Lower lobe of right lung (tissue), 2 donors: Measurements from ENCODE around the gene S100A4. TPM values are rescaled to one million over a fixed set of nuclear protein-coding genes. Genes with fewer than 3 reads are reported as not detected.

Source experiments
- ATAC-seq, 2 donors: fragments of 200-7000 bp; cut with Tn5 transposase; one replicate each; pipeline ENCODE4 v1.9.1; 2020 to 2022; ENCODE audit warnings: mild to moderate bottlenecking in 2 of 2, moderate library complexity in 2 of 2
- DNase-seq: peaks from one replicate; pipeline ENCODE4 v3.0.0-alpha.2; 2020
- H3K27ac ChIP-seq: fragments of 200-600 bp; one replicate; pipeline ENCODE4 v1.8.0; 2022
- H3K27me3 ChIP-seq: fragments of 200-600 bp; one replicate; pipeline ENCODE4 v1.8.0; 2022; ENCODE audit warnings: low read depth
- H3K36me3 ChIP-seq: fragments of 200-600 bp; one replicate; pipeline ENCODE4 v1.8.0; 2022; ENCODE audit warnings: mild to moderate bottlenecking
- H3K4me1 ChIP-seq: fragments of 200-600 bp; one replicate; pipeline ENCODE4 v1.8.0; 2022
- H3K4me3 ChIP-seq: fragments of 200-600 bp; one replicate; pipeline ENCODE4 v1.8.0; 2022; ENCODE audit warnings: mild to moderate bottlenecking
- H3K9me3 ChIP-seq: fragments of 200-600 bp; one replicate; pipeline ENCODE4 v1.8.0; 2022
- CTCF ChIP-seq: fragments of 200-600 bp; IDR thresholded peaks from one replicate; pipeline ENCODE4 v1.8.0; 2022; ENCODE audit warnings: antibody characterized with exemption, mild to moderate bottlenecking
- intact Hi-C: fragments of 100-400 bp; cut with DNase I; formaldehyde crosslinking; loops from one replicate; pipeline ENCODE4 v1.11.0; 2022
- total RNA-seq: library from RNA; stranded (reverse); fragmentation: NEBNext Ultra II Directional; extraction: Animal tissue kit (Norgen Biotek cat#: 25700); gene quantifications from one replicate; pipeline ENCODE4 v1.2.1, GENCODE V29; 2021
- donor health status: DM: no; HTN: yes; CAD: no; lungs with severe emphysema.

S100A4 gene
- total RNA-seq, 1 donor from 2014 or later, result 600 TPM

DNA sequence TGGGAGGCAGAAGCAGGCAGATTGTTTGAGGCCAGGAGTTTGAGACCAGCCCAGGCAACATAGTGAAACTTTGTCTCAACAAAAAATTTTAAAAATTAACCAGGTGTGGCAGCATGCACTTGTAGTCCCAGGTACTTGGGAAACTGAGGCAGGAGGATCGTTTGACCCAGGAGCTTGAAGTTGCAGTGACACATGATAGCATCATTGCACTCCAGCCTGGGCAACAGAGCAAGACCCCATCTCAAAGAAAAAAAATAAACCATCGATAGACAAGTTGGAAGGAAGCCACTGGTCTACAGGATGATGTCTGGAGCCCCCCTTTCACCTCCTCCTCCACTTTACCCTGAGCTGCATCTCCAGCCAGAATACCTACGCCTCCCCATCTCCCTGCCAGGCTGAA lies 26.4 kb downstream of the S100A4 start:
- no peak for ATAC-seq
- no peak for TF ChIP-seq CTCF
- DNase-seq, result no peak
- intact Hi-C loops, result loop anchor here (10.0 kb wide), 1 partner anchor 46 kb away; the partner anchor contains the start of gene S100A2
- Histone ChIP-seq H3K9me3 (no peaks in the 10 kb centered on the region), H3K27me3 (no peaks in the 10 kb centered on the region), H3K4me3 (no peak overlapping the region), H3K27ac (no peak overlapping the region), H3K36me3 (no peaks in the 10 kb centered on the region), H3K4me1 (peaks cover 20% of the 10 kb centered on the region)

DNA sequence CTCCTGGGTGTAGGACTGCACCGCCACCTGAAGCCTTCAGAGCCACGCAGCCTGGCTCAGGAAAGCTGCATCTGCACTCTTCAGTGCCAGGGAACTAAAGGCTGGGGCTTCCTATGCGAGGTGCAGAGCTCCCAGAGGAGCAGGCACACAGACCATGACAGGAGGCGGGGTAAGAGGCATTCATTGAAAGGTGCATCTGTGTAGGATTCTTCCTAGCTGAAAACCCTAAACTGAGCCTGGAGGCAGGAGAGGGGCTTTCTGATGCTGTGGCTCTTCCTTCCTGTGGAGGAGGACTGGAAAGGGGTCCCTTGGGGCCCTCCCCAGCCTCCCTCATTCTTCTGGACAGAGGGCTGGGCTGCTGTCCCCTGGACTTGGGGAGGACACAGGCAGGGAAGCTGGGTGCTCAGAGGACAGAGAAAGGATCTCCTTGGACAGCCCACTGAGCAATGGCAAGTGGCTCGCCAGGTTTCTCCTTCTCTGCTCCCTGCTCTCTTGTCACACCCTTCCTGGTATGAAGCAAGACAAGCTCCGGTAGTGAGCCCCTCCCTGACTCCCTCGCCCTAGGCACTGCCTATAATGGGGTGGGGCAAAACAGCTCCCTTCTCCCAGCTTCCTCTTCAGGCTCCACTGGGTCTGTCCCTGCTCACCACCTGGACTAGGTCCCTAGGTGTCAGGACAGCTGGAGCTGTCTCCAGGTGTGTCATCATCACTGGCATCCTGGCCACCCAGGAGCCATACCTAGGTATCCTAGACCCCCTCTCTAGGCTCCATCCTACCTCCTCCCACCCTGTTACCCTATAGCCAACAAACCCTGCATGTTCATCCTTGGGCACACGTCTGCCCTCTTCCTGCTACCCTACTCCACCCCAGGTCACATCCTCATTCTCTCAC lies 29.9 kb downstream of the S100A4 start:
- Histone ChIP-seq H3K4me1 (peaks cover 26% of the 10 kb centered on the region), H3K27me3 (no peaks in the 10 kb centered on the region), H3K27ac (peak overlapping the region; percentile 44), H3K9me3 (no peaks in the 10 kb centered on the region), H3K4me3 (no peak overlapping the region), H3K36me3 (no peaks in the 10 kb centered on the region)
- TF ChIP-seq CTCF, result no peak
- ATAC-seq (peak; percentile 83 to 91), DNase-seq (peak; percentile 72)
- intact Hi-C loops, result loop anchor here (10.0 kb wide), 1 partner anchor 49 kb away; the partner anchor contains the start of gene S100A2

- Histone ChIP-seq H3K4me1 (peaks cover 25% of the 10 kb centered on the region), H3K27ac (no peak overlapping the region), H3K27me3 (no peaks in the 10 kb centered on the region), H3K9me3 (no peaks in the 10 kb centered on the region), H3K4me3 (no peak overlapping the region), H3K36me3 (no peaks in the 10 kb centered on the region)
- no peak for TF ChIP-seq CTCF
- intact Hi-C loops, result loop anchor here (10.0 kb wide), 1 partner anchor 51 kb away; the partner anchor contains the start of gene S100A2
- DNase-seq (no peak), ATAC-seq (no peak)
These were observed 31.9 kb downstream of the S100A4 start for GRCh38 chr1:153513666-153514065.

GRCh38 chr1:153513023-153513422 lies 32.6 kb downstream of the S100A4 start:
- Histone ChIP-seq H3K9me3 (no peaks in the 10 kb centered on the region), H3K27me3 (no peaks in the 10 kb centered on the region), H3K4me3 (no peak overlapping the region), H3K36me3 (no peaks in the 10 kb centered on the region), H3K27ac (no peak overlapping the region), H3K4me1 (peaks cover 22% of the 10 kb centered on the region)
- no peak for DNase-seq
- TF ChIP-seq CTCF, result no peak
- no peak for ATAC-seq
- intact Hi-C loops, result loop anchor here (10.0 kb wide), 1 partner anchor 52 kb away; the partner anchor contains the start of gene S100A2

DNA sequence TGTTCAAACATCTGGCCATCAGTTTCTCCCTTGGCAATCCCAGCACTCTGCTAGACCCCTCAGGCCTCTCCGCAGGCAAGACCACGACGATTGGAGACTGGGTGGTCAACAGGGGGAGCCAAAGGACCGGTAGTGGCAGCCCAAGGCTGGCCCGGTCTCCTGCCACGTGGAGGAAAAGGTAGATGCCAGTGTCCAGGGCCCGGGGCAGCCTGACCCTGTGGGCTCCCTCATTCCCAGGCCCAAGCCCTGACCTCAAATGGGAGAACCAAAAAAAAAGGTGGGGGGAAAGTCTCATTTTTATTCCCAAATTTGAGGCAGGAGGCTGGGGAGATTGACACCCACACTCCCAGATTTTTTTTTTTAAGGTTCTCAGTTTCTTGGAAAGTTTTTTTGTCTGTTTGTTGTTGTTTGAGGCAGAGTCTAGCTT lies 34.6 kb downstream of the S100A4 start:
- ATAC-seq (peak; percentile 85 to 89), DNase-seq (peak; percentile 87)
- Histone ChIP-seq H3K36me3 (no peaks in the 10 kb centered on the region), H3K9me3 (no peaks in the 10 kb centered on the region), H3K27me3 (no peaks in the 10 kb centered on the region), H3K27ac (no peak overlapping the region), H3K4me3 (no peak overlapping the region), H3K4me1 (peaks cover 18% of the 10 kb centered on the region)
- intact Hi-C loops, result loop anchor here (10.0 kb wide), 1 partner anchor 54 kb away; the partner anchor contains the start of gene S100A2
- TF ChIP-seq CTCF, result peak; percentile 93
